Transverse colon (tissue), 4 donors: Measurements from ENCODE around the gene BPHL.
"Not testable (repeated sequence)": the region's sequence is repeated elsewhere in the genome, so short reads cannot be mapped to it uniquely, and the experiment has no call there.

Source experiments
- POLR2AphosphoS5 ChIP-seq, 3 donors: sonication (generic); formaldehyde crosslinking; IDR thresholded peaks; one replicate each; pipeline ENCODE4 v1.6.1; 2016; ENCODE audit warnings: antibody characterized with exemption in 3 of 3
- TF ChIP-seq, protein P1 (sequence below), 5 experiments: fragments of 200-600 bp in 3 of 5; fragments of 450-650 bp in 2 of 5; sonication (generic) in 3 of 5; IDR thresholded peaks; 1 replicate in 2 of 5; 2 replicates in 3 of 5; pipeline ENCODE4 v1.5.1; 2016 to 2017; ENCODE audit warnings: antibody characterized with exemption in 5 of 5, inconsistent platforms in 3 of 5, mild to moderate bottlenecking in 2 of 5, moderate library complexity in 1 of 5

DNA sequence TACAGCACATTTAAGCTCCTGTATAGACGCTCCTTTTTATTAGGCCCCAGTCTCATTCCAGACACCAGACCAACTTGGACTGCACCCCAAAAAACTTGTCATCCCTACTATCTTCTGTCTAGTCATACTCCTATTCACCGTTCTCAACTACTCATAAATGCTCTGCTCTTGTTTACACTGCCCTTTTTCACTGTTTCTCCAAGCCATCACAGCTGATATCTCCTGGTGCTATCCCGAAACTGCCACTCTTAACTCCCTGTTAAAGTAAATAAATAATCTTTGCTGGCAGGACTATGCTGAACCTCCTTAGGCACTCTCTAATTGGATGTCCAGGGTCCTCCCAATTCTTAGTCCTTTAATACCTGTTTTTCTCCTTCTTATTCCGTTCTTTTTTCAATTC lies 54.3 kb downstream of the BPHL start:
- TF ChIP-seq POLR2AphosphoS5 (IDR thresholded peaks at IDR 0.05): not testable (repeated sequence)
- TF ChIP-seq, protein P1, sequence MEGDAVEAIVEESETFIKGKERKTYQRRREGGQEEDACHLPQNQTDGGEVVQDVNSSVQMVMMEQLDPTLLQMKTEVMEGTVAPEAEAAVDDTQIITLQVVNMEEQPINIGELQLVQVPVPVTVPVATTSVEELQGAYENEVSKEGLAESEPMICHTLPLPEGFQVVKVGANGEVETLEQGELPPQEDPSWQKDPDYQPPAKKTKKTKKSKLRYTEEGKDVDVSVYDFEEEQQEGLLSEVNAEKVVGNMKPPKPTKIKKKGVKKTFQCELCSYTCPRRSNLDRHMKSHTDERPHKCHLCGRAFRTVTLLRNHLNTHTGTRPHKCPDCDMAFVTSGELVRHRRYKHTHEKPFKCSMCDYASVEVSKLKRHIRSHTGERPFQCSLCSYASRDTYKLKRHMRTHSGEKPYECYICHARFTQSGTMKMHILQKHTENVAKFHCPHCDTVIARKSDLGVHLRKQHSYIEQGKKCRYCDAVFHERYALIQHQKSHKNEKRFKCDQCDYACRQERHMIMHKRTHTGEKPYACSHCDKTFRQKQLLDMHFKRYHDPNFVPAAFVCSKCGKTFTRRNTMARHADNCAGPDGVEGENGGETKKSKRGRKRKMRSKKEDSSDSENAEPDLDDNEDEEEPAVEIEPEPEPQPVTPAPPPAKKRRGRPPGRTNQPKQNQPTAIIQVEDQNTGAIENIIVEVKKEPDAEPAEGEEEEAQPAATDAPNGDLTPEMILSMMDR (IDR thresholded peaks at IDR 0.05): not testable (repeated sequence)
